22Rv1 (cell line): ENCODE results near the gene MMP15.

Source experiments
- H3K27ac ChIP-seq: fragments of 450-650 bp; 2 replicates; pipeline ENCODE4 v1.5.1; 2017
- ZFX ChIP-seq: fragments of 450-650 bp; IDR thresholded peaks from 2 replicates; pipeline ENCODE4 v1.6.1; 2017; ENCODE audit warnings: antibody characterized with exemption, borderline replicate concordance
- TF ChIP-seq, protein P1 (sequence below): fragments of 450-650 bp; IDR thresholded peaks from 2 replicates; pipeline ENCODE4 v1.5.1; 2017; ENCODE audit warnings: mild to moderate bottlenecking

Gene MMP15

DNA sequence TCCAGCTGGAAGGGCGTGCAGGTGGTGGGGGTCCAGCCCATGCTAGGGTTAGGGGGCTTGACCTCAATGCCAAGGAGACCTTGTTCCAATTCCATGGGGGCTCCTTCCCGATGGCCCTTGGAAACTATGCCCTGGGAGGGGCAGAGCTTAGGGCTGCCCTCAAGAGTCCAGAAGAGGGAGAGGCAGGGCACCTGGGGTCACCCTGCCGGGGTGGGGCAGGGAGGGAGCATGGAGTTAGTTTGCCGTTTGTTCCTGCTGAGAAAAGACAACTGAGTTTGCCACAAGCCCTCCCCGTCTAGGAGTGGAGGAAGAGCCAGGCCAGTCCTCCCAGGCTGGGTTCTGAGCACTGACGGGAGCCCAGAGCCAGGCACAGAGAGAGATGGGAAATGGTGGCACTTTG lies 21.4 kb downstream of the MMP15 start:
- no peak overlapping the region for H3K27ac ChIP-seq
- TF ChIP-seq ZFX = no peak
- TF ChIP-seq, protein P1, sequence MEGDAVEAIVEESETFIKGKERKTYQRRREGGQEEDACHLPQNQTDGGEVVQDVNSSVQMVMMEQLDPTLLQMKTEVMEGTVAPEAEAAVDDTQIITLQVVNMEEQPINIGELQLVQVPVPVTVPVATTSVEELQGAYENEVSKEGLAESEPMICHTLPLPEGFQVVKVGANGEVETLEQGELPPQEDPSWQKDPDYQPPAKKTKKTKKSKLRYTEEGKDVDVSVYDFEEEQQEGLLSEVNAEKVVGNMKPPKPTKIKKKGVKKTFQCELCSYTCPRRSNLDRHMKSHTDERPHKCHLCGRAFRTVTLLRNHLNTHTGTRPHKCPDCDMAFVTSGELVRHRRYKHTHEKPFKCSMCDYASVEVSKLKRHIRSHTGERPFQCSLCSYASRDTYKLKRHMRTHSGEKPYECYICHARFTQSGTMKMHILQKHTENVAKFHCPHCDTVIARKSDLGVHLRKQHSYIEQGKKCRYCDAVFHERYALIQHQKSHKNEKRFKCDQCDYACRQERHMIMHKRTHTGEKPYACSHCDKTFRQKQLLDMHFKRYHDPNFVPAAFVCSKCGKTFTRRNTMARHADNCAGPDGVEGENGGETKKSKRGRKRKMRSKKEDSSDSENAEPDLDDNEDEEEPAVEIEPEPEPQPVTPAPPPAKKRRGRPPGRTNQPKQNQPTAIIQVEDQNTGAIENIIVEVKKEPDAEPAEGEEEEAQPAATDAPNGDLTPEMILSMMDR = no peak

DNA sequence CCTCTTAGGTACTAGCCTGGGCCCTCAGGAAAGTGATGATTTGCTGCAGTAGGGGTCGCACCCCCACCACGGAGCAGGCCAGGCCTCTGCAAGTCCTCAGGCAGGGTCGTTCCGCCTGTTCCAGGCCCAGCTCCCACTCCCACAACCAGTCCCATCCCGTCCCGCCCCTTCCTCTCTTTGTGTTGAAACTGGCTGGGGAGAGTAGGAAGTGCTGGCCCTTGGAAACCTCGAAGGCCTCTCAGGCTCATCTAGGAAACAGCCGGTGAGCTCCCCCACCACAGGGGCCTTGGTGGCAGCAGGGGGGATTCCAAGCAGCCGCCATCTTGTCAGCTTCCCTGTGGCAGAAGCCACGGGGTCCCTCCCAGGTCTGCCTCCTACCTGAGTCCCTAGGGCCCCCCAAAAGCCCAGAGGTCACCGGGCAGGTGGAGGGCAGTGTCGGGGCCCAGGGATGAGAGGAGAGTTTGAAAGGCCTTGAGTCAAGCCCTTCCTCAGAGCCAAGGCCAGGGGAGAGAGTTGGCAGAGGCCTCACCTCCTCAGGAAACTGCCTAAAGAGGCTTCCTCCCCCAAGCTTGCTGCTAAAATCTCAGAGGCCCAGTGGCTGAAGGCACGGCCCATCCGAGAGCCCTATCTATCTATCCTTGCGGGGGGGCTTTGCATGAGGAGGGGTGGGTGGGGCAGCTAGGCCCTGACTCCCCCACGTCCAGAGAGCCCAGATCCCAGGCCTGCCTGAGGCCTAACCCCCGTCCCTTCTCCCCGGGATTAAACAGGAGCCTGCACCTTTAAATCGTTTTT lies 22.2 kb downstream of the MMP15 start:
- H3K27ac ChIP-seq = no peak overlapping the region
- TF ChIP-seq, protein P1 = no peak
- TF ChIP-seq ZFX = no peak

DNA sequence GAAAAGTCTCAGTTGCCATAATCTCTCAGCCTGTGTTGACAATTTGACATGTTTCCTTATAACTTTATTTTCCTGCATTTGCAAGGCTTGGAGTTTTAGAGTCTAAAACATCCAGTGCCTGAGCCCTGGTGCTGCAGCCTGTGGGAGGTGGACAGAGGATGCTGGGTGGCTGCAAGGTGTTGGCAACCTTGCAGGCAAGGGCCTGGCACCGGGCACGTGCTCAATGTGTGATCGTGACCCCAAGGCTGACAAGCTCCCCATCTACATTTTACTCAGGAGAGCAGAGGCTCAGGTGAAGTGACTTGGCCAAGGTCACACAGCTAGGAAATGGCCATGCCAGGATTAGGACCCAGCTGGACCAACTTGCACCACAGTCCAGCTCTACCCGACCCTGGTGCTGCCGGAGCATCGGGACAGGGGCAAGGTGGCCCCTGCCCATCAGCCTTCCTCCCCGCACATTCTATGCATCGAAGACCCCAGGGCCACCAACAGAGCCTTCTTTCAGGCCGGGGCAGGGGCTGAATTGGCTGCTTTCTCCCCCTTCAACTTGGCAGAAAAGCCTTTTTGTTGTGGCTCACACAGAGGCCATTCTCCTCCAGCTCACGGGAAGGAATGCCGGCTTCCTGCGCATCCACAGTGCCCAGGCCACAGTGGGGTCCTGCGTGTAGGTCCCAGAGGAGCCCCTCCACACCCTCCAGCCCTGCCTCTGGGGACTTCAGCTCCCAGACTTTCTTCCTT lies 23.1 kb downstream of the MMP15 start:
- no peak overlapping the region for H3K27ac ChIP-seq
- no peak for TF ChIP-seq ZFX
- TF ChIP-seq, protein P1 = no peak

DNA sequence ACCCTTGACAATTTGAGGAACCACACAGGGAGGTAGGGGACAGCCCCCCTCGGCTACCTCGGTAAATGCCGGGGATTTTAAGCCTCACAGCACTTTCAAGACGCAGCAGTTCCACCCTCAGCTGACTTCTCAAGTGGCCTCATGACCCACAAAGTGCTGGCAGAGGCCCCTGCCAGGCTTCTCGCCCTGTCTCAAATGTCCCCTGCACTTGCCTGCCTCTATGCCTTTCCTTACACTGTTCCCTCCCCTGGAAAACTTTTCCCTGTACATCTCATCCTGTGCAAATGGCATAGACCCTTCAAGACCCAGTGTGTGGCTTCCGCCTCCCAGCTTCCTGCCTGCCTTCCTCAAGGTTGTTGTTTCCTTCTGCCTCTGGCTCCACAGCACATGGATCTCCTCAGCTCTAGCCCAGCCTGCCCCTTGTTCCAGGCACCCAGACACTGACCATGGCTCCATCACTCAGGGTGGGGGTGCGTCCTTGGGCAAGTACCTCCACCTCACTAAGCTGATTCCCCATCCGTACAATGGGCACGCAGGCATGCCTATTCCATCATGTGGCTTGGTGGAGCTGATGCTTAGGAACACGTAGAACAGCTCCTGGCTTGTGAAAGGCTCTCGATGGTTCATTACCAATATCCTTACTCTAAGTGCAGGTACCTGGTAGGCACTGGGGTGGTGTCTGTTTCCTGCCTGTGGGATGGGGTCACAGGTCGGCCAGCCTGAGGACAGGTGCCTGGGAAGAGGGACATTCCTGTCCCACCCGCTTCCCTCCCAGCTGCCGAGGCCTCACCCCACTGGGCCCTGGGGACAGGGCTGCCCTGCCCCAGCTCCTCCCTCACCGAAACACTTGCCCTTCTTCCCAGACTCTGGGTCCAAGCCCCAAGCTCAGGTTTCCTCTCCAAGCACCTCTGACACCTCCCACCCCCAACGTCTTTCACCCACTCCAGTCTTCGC lies 24.0 kb downstream of the MMP15 start:
- TF ChIP-seq, protein P1 = no peak
- TF ChIP-seq ZFX = no peak

DNA sequence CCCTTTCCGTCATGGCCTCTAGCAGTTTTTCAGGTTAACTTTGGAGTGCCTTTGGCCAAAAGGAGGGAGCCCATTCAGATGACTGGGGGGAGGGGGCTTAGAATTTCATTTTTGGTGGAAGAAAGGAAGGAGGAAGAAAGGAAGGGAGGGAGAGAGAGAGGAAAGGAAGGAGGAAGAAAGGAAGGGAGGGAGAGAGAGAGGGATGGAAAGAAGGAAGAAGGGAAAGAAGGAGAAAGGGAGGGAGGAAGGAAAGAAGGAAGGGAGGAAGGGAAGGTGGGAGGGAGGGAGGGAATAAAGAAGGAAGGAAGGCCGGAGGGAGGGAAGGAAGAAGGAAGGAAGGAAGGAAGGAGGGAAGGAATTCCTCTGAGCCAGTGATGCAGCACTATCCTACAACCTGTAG lies 25.7 kb downstream of the MMP15 start:
- no peak overlapping the region for H3K27ac ChIP-seq
- TF ChIP-seq, protein P1 = no peak
- no peak for TF ChIP-seq ZFX

More for the DNA sequence above, 24.0 kb downstream of the MMP15 start:
- no peak overlapping the region for H3K27ac ChIP-seq

DNA sequence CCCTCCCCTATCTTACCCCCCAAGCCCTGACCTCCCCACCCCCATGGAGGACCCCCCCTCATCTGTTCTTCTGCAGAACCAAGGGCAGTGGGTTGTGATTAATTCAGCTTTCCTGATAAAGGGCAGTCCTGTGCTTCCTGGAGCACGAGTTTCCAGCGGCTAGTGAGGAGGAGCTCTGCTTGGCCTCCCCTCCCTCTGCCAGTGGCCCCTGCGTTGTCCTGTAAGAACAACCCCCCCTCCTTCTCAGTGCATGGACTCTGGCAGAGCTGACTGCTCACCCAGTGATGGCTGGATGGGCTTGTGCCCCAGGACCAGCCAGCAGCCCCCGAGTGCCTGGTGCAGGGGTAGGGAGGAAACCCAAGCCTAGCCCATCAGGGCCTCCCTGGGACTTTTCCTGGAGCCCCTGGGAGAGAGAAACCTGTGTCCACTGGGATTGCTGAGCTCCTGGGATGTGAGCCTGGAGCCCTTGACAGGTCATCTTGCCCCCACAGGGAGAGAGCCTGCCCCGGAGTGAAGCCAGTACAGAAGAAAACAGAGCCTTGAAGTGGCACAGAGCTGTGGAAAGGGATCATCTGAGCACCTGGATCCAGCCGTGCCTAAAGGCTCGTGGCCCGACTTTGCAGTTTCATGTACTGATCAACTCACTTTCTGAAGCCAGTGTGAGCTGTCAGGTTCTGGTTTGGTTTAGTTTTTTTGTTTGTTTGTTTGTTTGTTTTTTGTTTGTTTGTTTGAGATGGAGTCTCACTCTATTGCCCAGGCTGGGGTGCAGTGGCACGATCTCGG lies 26.5 kb downstream of the MMP15 start:
- no peak overlapping the region for H3K27ac ChIP-seq
- TF ChIP-seq, protein P1 = no peak
- TF ChIP-seq ZFX = no peak
